HT1080 (cell line): ENCODE results near the gene TAF6L. TPM values are rescaled to one million over a fixed set of nuclear protein-coding genes. Genes with fewer than 3 reads are reported as not detected.
"Not testable (repeated sequence)": the region's sequence is repeated elsewhere in the genome, so short reads cannot be mapped to it uniquely, and the experiment has no call there.

Source experiments
- DNase-seq: peaks from one replicate; pipeline ENCODE4 v3.0.0-alpha.2; 2015; ENCODE audit warnings: low read depth
- small RNA-seq: library from RNA; depleted of rRNA; stranded (forward); fragments of <200 nt; gene quantifications from one replicate; pipeline ENCODE3, GENCODE V24; 2014
- total RNA-seq: library from RNA; depleted of rRNA; stranded (reverse); fragments of >200 nt; shearing (Covaris generic); gene quantifications from 2 replicates; pipeline ENCODE4 v1.2.3, GENCODE V29; 2014; rRNA removed

TAF6L gene
- total RNA-seq, 1 experiment from 2014 or later: 29.2 TPM

DNA sequence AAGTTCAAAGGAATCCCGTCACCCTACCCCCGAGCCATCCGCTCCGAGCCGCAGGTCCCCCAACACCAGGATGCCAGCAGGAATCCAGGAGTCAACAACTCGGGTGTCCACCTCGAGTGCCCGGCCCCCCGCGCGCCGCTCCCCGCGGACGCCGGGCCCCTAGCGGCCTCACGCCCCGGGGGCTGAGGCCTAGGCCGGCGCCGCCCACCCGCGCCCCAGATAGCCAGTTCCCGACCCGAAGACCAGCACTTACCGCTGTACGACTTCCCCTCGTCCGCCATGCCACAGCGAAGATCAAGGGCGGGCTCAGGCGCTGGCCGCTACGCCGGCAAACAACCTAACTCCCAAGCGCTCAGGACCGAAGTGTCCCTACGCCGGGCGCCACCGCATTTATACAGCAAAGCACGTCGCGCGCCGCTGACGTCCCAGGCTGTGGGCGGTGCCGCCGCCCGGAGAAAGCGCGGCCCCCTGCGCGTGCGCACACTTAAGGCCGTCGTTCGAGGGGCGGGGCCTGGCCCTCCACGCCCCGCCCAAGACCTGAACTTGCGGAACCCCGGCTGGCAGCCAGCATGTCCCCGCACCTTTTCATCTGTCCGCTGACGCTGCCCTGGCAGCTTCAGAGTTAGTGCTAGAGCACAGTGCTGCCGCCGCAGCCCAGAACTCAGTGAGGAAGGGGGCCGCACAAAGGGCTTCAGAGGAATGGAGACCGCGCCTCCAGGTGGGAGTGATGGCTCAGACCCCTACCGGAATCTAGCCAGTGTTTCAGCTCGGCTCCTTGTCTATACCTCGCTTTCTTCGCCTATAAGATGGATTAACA is 34.1 kb downstream of the TAF6L start, which contains the start of gene NXF1:
TSS of gene NXF1 (minus strand) at position 365 of the 817 bp plus-strand sequence. CDS start at position 281, 84 bp downstream.
- peak; percentile 90 for DNase-seq

GRCh38 chr11:62805961-62806441 is 34.8 kb downstream of the TAF6L start:
- no peak for DNase-seq

- no peak for DNase-seq
Observed at GRCh38 chr11:62806611-62807121, 35.5 kb downstream of the TAF6L start.

DNA sequence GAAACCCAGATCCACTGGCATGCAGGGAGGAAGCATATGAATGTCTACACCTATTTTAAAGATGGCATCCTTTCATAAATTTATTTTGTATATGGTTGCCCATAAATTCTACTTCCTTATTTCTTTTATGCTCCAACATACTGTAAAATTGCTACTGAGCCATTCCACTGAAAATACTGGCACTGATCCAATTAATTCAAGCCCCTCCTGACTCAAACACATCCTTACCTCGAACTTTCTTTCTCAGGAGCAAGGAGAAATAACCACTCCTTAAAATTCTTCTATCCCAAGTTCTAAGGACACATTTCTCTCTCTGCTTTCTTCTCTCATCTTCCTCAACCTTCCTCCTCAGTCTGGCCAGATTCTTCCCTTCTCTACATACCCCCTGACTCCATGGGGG is 39.6 kb downstream of the TAF6L start:
- DNase-seq: no peak

- DNase-seq: no peak
Observed at GRCh38 chr11:62811659-62812058, 40.5 kb downstream of the TAF6L start.

- no peak for DNase-seq
Observed at GRCh38 chr11:62816557-62816956, 45.4 kb downstream of the TAF6L start.

DNA sequence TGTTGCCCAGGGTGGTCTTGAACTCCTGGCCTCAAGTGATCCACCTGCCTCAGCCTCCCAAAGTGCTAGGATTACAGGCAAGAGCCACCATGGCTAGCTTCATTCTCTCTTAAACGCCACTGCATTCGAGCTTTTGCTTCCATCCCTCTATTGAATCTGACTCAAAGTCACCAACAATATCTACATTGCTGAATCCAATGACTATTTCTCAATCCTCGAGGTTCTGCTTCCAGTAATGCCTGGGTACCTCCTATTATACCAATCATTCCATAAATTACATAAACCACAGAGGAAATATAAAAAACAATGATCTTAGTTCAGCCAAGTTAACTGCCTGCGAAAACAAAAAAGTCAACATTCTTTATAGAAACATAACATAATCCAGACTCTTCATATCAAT is 45.9 kb downstream of the TAF6L start:
- no peak for DNase-seq

- no peak for DNase-seq
Observed at GRCh38 chr11:62823677-62824076, 52.5 kb downstream of the TAF6L start.

GRCh38 chr11:62828130-62828529 is 56.9 kb downstream of the TAF6L start:
- DNase-seq: not testable (repeated sequence)

GRCh38 chr11:62830904-62831519 is 59.8 kb downstream of the TAF6L start:
- DNase-seq: no peak

- peak; percentile 97 for DNase-seq
Observed at GRCh38 chr11:62831520-62832335, 60.5 kb downstream of the TAF6L start, which contains the start of gene STX5. TSS of gene STX5 (minus strand) at chr11:62832051. CDS start at chr11:62831243, 808 bp downstream.

DNA sequence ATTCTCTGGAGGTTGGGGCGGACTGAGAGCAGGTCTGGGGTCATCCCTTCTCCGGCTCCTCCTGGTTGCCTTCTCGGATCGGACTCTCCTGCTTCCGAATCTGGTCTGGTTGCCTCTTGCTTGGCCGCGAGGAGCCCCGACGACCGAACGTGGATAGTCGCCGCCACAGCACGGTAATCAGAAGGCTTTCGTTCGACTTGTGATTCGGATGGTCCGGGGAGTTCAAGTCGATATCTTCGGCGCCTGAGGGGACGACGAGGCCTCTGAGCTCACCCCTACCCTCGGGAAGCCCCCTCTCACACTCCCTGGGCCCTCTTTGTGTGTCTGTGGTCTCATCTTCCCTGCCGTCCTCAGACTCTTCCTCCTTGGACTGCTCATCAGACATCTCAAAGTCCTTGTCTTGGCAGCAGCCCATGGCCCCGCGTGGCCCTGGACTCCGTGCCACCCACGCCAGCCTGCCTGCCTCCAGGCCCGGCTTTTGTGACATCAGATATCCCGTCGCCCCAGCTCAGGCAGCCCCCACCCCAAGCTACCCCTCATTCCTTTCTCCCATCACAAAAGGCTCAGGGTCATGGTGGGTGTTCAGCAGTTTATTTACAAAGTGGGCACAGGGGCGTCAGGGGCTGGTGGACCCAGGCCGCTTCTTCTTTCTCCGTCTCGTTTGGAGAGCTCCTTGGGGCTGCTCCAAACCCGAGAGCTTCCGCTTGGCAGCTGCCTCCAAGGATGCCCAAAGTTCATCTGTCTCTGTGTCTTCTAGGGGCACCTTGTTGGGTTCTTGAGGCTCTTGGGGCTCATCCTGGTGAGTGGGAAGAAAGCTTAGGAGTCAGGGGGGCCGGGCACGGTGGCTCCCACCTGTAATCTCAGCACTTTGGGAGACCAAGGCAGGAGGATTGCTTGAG is 61.4 kb downstream of the TAF6L start, which contains the start of gene TEX54:
TSS of gene TEX54 (minus strand) at position 506 of the 899 bp plus-strand sequence.
- DNase-seq: no peak

GRCh38 chr11:62835336-62835735 is 64.1 kb downstream of the TAF6L start:
- no peak for DNase-seq

Small RNA genes within 50 kb of the gene (small RNA-seq; reads per million reads assigned to genes)
- not detected for gene MIR6514
- gene RNU6-118P: not detected

Other genes starting within 250 kb of the TAF6L start
- 184 and 193 TPM in 2 replicates for gene AHNAK, start 224.6 kb upstream of the TAF6L start, total RNA-seq
- 1,970 and 1,995 TPM in 2 replicates for gene EEF1G, start 197.5 kb upstream of the TAF6L start, total RNA-seq
- 19.6 and 21.0 TPM in 2 replicates for gene TUT1, start 179.9 kb upstream of the TAF6L start, total RNA-seq
- 179 and 193 TPM in 2 replicates for gene MTA2, start 169.5 kb upstream of the TAF6L start, total RNA-seq
- 27.5 and 28.7 TPM in 2 replicates for gene EML3, start 158.6 kb upstream of the TAF6L start, total RNA-seq
- 3.3 and 7.7 TPM in 2 replicates for gene ROM1, start 158.1 kb upstream of the TAF6L start, total RNA-seq
- gene B3GAT3, start 149.4 kb upstream of the TAF6L start, total RNA-seq: 63.8 and 67.2 TPM in 2 replicates
- 191 and 221 TPM in 2 replicates for gene GANAB, start 124.8 kb upstream of the TAF6L start, total RNA-seq
- gene INTS5, start 118.1 kb upstream of the TAF6L start, total RNA-seq: 33.8 and 41.9 TPM in 2 replicates
- 239 and 266 TPM in 2 replicates for gene C11orf98, start 106.2 kb upstream of the TAF6L start, total RNA-seq
- gene CSKMT, start 106.1 kb upstream of the TAF6L start, total RNA-seq: 31.0 and 33.5 TPM in 2 replicates
- 28.6 and 38.0 TPM in 2 replicates for gene UQCC3, start 99.7 kb upstream of the TAF6L start, total RNA-seq
- 4.8 and 6.6 TPM in 2 replicates for gene LBHD1, start 99.1 kb upstream of the TAF6L start, total RNA-seq
- gene UBXN1, start 92.3 kb upstream of the TAF6L start, total RNA-seq: 128 and 144 TPM in 2 replicates
- 0.13 and 0.20 TPM in 2 replicates for gene LRRN4CL, start 81.9 kb upstream of the TAF6L start, total RNA-seq
- 18.8 and 19.2 TPM in 2 replicates for gene BSCL2, start 64.0 kb upstream of the TAF6L start, total RNA-seq
- gene GNG3, start 63.7 kb upstream of the TAF6L start, total RNA-seq: not detected in 2 replicates
- 4.1 and 9.3 TPM in 2 replicates for gene HNRNPUL2, start 43.9 kb upstream of the TAF6L start, total RNA-seq
- 55.6 and 67.9 TPM in 2 replicates for gene TTC9C, start 42.9 kb upstream of the TAF6L start, total RNA-seq
- gene ZBTB3, start 17.2 kb upstream of the TAF6L start, total RNA-seq: 9.2 and 9.8 TPM in 2 replicates
- gene POLR2G, start 9.8 kb upstream of the TAF6L start, total RNA-seq: 92.6 and 143 TPM in 2 replicates
- gene TMEM179B, start 16.0 kb downstream of the TAF6L start, total RNA-seq: 112 and 181 TPM in 2 replicates
- gene TMEM223, start 20.6 kb downstream of the TAF6L start, total RNA-seq: 46.4 and 47.4 TPM in 2 replicates
- 27.4 and 46.3 TPM in 2 replicates for gene NXF1, start 34.0 kb downstream of the TAF6L start, total RNA-seq
- 32.8 and 34.0 TPM in 2 replicates for gene STX5, start 60.7 kb downstream of the TAF6L start, total RNA-seq
- 0.66 TPM in 1 of 2 replicates, not detected in the other for gene TEX54, start 61.4 kb downstream of the TAF6L start, total RNA-seq
- 145 and 176 TPM in 2 replicates for gene WDR74, start 68.2 kb downstream of the TAF6L start, total RNA-seq
- 275 and 289 TPM in 2 replicates for gene SLC3A2, start 109.5 kb downstream of the TAF6L start, total RNA-seq
- gene CHRM1, start 150.0 kb downstream of the TAF6L start, total RNA-seq: not detected in 2 replicates
- not detected in 2 replicates for gene SLC22A6, start 213.6 kb downstream of the TAF6L start, total RNA-seq
- not detected in 2 replicates for gene SLC22A8, start 244.4 kb downstream of the TAF6L start, total RNA-seq